ENCODE measurements around the gene FLT4. TPM values are rescaled to one million over a fixed set of nuclear protein-coding genes. Genes with fewer than 3 reads are reported as not detected.

The FLT4 gene
- total RNA-seq = 0.16 TPM in 1 of 2 replicates, not detected in the other

GRCh38 chr5:180649297-180650039 is at the start of gene FLT4:
TSS of gene FLT4 (minus strand) at chr5:180649600. CDS start at chr5:180649545, 55 bp downstream.

GRCh38 chr5:180591311-180591887 is 58.0 kb downstream of the FLT4 start, which contains the start of gene SCGB3A1:
TSS of gene SCGB3A1 (minus strand) at chr5:180591499. CDS start at chr5:180591462, 37 bp downstream.

Other genes with a start within 250 kb of the FLT4 start
- 6.8 and 7.0 TPM in 2 replicates for gene CNOT6, start 155.2 kb downstream of the FLT4 start, total RNA-seq
- not detected in 2 replicates for gene SCGB3A1, start 58.1 kb downstream of the FLT4 start, total RNA-seq
- not detected in 2 replicates for gene OR2Y1, start 90.5 kb upstream of the FLT4 start, total RNA-seq
- 157 and 163 TPM in 2 replicates for gene MGAT1, start 153.2 kb upstream of the FLT4 start, total RNA-seq
- 10.9 and 11.7 TPM in 2 replicates for gene ZFP62, start 211.7 kb upstream of the FLT4 start, total RNA-seq
- gene BTNL8, start 249.6 kb upstream of the FLT4 start, total RNA-seq = not detected in 2 replicates

Data from hair follicle dermal papilla cell (primary cell).